Fibroblast of pulmonary artery (primary cell): ENCODE data around the gene CNTN2.

ENCODE experiments used
- DNase-seq: peaks from one replicate; pipeline ENCODE4 v3.0.0-alpha.2; 2010; ENCODE audit warnings: low read depth
- H3K4me3 ChIP-seq: replicated peaks from 2 replicates; pipeline ENCODE4 v1.5.1; 2011; ENCODE audit warnings: low read depth, mild to moderate bottlenecking, control low read depth, low read length, moderate library complexity
- CTCF ChIP-seq: IDR thresholded peaks from 2 replicates; pipeline ENCODE4 v1.5.1; 2011; ENCODE audit warnings: mild to moderate bottlenecking, control low read depth, low read length, inconsistent platforms; ENCODE audit errors: missing control alignments

Gene CNTN2

GRCh38 chr1:205122489-205122882, 79.5 kb downstream of the CNTN2 start:
- DNase-seq: no peak
- peak overlapping the region; percentile 95 for H3K4me3 ChIP-seq
- TF ChIP-seq CTCF: no peak

GRCh38 chr1:205124726-205125125, 81.7 kb downstream of the CNTN2 start:
- DNase-seq: no peak
- no peak overlapping the region for H3K4me3 ChIP-seq
- TF ChIP-seq CTCF: no peak

- TF ChIP-seq CTCF: no peak
- no peak overlapping the region for H3K4me3 ChIP-seq
- DNase-seq: no peak
Observed at GRCh38 chr1:205127646-205128045, 84.6 kb downstream of the CNTN2 start.
